IMR-90 (cell line): ENCODE measurements around the gene PITX1. TPM values are rescaled to one million over a fixed set of nuclear protein-coding genes. Genes with fewer than 3 reads are reported as not detected.

Source experiments
- ATAC-seq: fragments of 200-7000 bp; cut with Tn5 transposase; 2 replicates; pipeline ENCODE4 v1.9.1; 2020; ENCODE audit warnings: low read depth, mild to moderate bottlenecking, moderate library complexity
- BruUV-seq: library from RNA; stranded (reverse); fragments of 400-500 nt; replicated peaks from 2 replicates; lab custom pipeline; 2021; lab: Mats Ljungman, UMichigan
- CTCF ChIA-PET: fragments of 300-600 bp; formaldehyde crosslinking; extraction: SDS; loops from one replicate; lab custom pipeline; 2021; ENCODE audit warnings: antibody characterized with exemption; lab: Yijun Ruan, JAX
- POLR2A ChIA-PET: fragments of 300-600 bp; sonication (Branson Sonifier 250); formaldehyde crosslinking; loops from one replicate; lab custom pipeline; 2022; ENCODE audit warnings: antibody characterized with exemption; ENCODE audit not compliant: unreplicated experiment; lab: Charles Lee
- DNase-seq: peaks from one replicate; pipeline ENCODE4 v3.0.0; 2013
- H2AFZ ChIP-seq: replicated peaks from 2 replicates; pipeline ENCODE3; 2013; ENCODE audit warnings: low read length, mild to moderate bottlenecking; ENCODE audit not compliant: poor library complexity
- H2AK5ac ChIP-seq: 2 replicates; pipeline ENCODE4 v1.6.1; 2013; ENCODE audit warnings: low read depth, low read length, inconsistent platforms
- H2AK9ac ChIP-seq: replicated peaks from 2 replicates; pipeline ENCODE3; 2013; ENCODE audit warnings: mild to moderate bottlenecking, low read depth, low read length, moderate library complexity; ENCODE audit not compliant: poor library complexity
- H2BK120ac ChIP-seq: 2 replicates; pipeline ENCODE4 v1.6.1; 2013; ENCODE audit warnings: low read depth, low read length, inconsistent platforms
- H2BK15ac ChIP-seq: 3 replicates; pipeline ENCODE4 v1.6.1; 2013; ENCODE audit warnings: low read depth, low read length, inconsistent platforms
- H2BK20ac ChIP-seq: 2 replicates; pipeline ENCODE4 v1.6.1; 2013; ENCODE audit warnings: low read depth, mild to moderate bottlenecking, inconsistent platforms, low read length, moderate library complexity
- H2BK5ac ChIP-seq: 2 replicates; pipeline ENCODE4 v1.6.1; 2013; ENCODE audit warnings: mild to moderate bottlenecking, low read depth, low read length, inconsistent platforms; ENCODE audit not compliant: poor library complexity, severe bottlenecking
- H3K14ac ChIP-seq: replicated peaks from 2 replicates; pipeline ENCODE4 v1.6.1; 2013; ENCODE audit warnings: low read depth, low read length, inconsistent platforms
- H3K18ac ChIP-seq: 2 replicates; pipeline ENCODE4 v1.6.1; 2013; ENCODE audit warnings: low read depth, low read length, control low read depth
- H3K23ac ChIP-seq: 2 replicates; pipeline ENCODE4 v1.6.1; 2013; ENCODE audit warnings: low read depth, low read length, inconsistent platforms
- H3K27ac ChIP-seq: 2 replicates; pipeline ENCODE4 v1.5.1; 2013; ENCODE audit warnings: mild to moderate bottlenecking, control low read depth, low read length; ENCODE audit not compliant: insufficient read depth
- H3K27me3 ChIP-seq: 2 replicates; pipeline ENCODE4 v1.6.1; 2013; ENCODE audit warnings: low read length; ENCODE audit not compliant: control insufficient read depth, insufficient read depth
- H3K36me3 ChIP-seq: 2 replicates; pipeline ENCODE4 v1.6.1; 2013; ENCODE audit warnings: low read length, mixed read lengths; ENCODE audit not compliant: control insufficient read depth, insufficient read depth
- H3K4ac ChIP-seq: 2 replicates; pipeline ENCODE4 v1.6.1; 2013; ENCODE audit warnings: low read depth, low read length, inconsistent platforms
- H3K4me1 ChIP-seq: 2 replicates; pipeline ENCODE4 v1.6.1; 2013; ENCODE audit warnings: low read length, mixed read lengths; ENCODE audit not compliant: control insufficient read depth, insufficient read depth
- H3K4me2 ChIP-seq: 2 replicates; pipeline ENCODE4 v1.6.1; 2013; ENCODE audit warnings: low read depth, mild to moderate bottlenecking, control low read depth, low read length, moderate library complexity
- H3K4me3 ChIP-seq: 2 replicates; pipeline ENCODE4 v1.5.1; 2013; ENCODE audit warnings: low read depth, mild to moderate bottlenecking, control low read depth, low read length, moderate library complexity; ENCODE audit not compliant: insufficient read depth
- H3K56ac ChIP-seq: 2 replicates; pipeline ENCODE4 v1.6.1; 2013; ENCODE audit warnings: low read length, inconsistent platforms; ENCODE audit not compliant: insufficient read depth; ENCODE audit errors: extremely low read depth
- H3K79me1 ChIP-seq, 2 experiments: 2 replicates each; pipeline ENCODE4 v1.6.1; 2013; ENCODE audit warnings: low read length in 2 of 2, inconsistent platforms in 1 of 2, low read depth in 1 of 2
- H3K9ac ChIP-seq: 2 replicates; pipeline ENCODE4 v1.6.1; 2013; ENCODE audit warnings: low read depth, low read length, control low read depth
- H3K9me1 ChIP-seq: 2 replicates; pipeline ENCODE4 v1.6.1; 2013; ENCODE audit warnings: low read length, inconsistent platforms; ENCODE audit not compliant: insufficient read depth
- H3K9me3 ChIP-seq: 2 replicates; pipeline ENCODE4 v1.6.1; 2013; ENCODE audit warnings: low read length; ENCODE audit not compliant: control insufficient read depth, insufficient read depth
- H4K20me1 ChIP-seq: 2 replicates; pipeline ENCODE4 v1.6.1; 2013; ENCODE audit warnings: low read length, inconsistent platforms; ENCODE audit not compliant: insufficient read depth
- H4K5ac ChIP-seq: 2 replicates; pipeline ENCODE4 v1.6.1; 2013; ENCODE audit warnings: mild to moderate bottlenecking, low read depth, low read length, control low read depth
- H4K8ac ChIP-seq, 2 experiments: 2 replicates each; pipeline ENCODE4 v1.6.1; 2013; ENCODE audit warnings: low read depth in 2 of 2, low read length in 2 of 2, control low read depth in 1 of 2, inconsistent platforms in 1 of 2
- H4K91ac ChIP-seq: 2 replicates; pipeline ENCODE4 v1.6.1; 2013; ENCODE audit warnings: low read depth, low read length, inconsistent platforms; ENCODE audit not compliant: insufficient read depth
- BHLHE40 ChIP-seq: fragments of 150-350 bp; IDR thresholded peaks from 2 replicates; pipeline ENCODE4 v1.6.1; 2016; ENCODE audit warnings: mild to moderate bottlenecking, low read depth, low read length
- CEBPB ChIP-seq: IDR thresholded peaks from 2 replicates; pipeline ENCODE4 v1.6.1; 2012; ENCODE audit warnings: low read depth, low read length, improper control_type of control experiment
- CHD1 ChIP-seq: IDR thresholded peaks from 2 replicates; pipeline ENCODE4 v1.6.1; 2012; ENCODE audit warnings: low read depth, low read length, improper control_type of control experiment
- FOS ChIP-seq: fragments of 150-350 bp; IDR thresholded peaks from 2 replicates; pipeline ENCODE4 v1.6.1; 2016; ENCODE audit warnings: low read depth, low read length
- MAZ ChIP-seq: IDR thresholded peaks from 2 replicates; pipeline ENCODE4 v1.6.1; 2012; ENCODE audit warnings: low read depth, mild to moderate bottlenecking, low read length, improper control_type of control experiment, moderate library complexity, borderline replicate concordance
- MXI1 ChIP-seq: IDR thresholded peaks from 2 replicates; pipeline ENCODE4 v1.6.1; 2012; ENCODE audit warnings: low read depth, mild to moderate bottlenecking, low read length, moderate library complexity, borderline replicate concordance
- NFE2L2 ChIP-seq: fragments of 150-350 bp; IDR thresholded peaks from 2 replicates; pipeline ENCODE4 v1.6.1; 2016; ENCODE audit warnings: low read depth, mild to moderate bottlenecking, low read length
- WGBS, 2 experiments: methylation state at CpG; one replicate each; pipeline versions ENCODE4 v1.1.5 to v1.1.7; 2013; ENCODE audit warnings: missing lambda C conversion rate in 2 of 2; ENCODE audit not compliant: insufficient read length in 1 of 2; ENCODE audit errors: extremely low coverage in 2 of 2; 5-methylcytosine and 5-hydroxymethylcytosine counted together
- dilution Hi-C: fragments of 300-500 bp; cut with HindIII; formaldehyde crosslinking; loops from one replicate; pipeline ENCODE4 v1.14.3; 2018; ENCODE audit warnings: low sequenced_read_pairs; ENCODE audit not compliant: unreplicated experiment
- in situ Hi-C: fragments of 300-500 bp; cut with MboI; formaldehyde crosslinking; loops from 3 replicates; pipeline ENCODE4 v1.14.3; 2019; ENCODE audit warnings: low sequenced_read_pairs, inconsistent platforms, mixed read lengths
- intact Hi-C: fragments of 100-400 bp; cut with micrococcal nuclease; formaldehyde crosslinking; loops from 2 replicates; pipeline ENCODE4 v1.10.0; 2022
- polyA plus RNA-seq, 3 experiments: library from polyadenylated mRNA; depleted of rRNA; stranded (reverse); fragments of >200 nt; gene quantifications; 2 replicates each; pipeline ENCODE4 v1.2.3, GENCODE V29; 2012; ENCODE audit warnings: low replicate concordance in 1 of 3
- total RNA-seq: library from RNA; depleted of rRNA; stranded (reverse); fragments of >200 nt; gene quantifications from 2 replicates; pipeline ENCODE4 v1.2.3, GENCODE V29; 2012
- TF ChIP-seq, protein P1 (sequence below): conservative IDR thresholded peaks from 2 replicates; pipeline ENCODE4 v1.5.1; 2012; ENCODE audit warnings: mild to moderate bottlenecking, low read depth, low read length, improper control_type of control experiment

Gene PITX1
- total and polyA plus RNA-seq, 2 of the 4 experiments (the other 2 are of a cell fraction): 10.4 to 29.8 TPM

DNA sequence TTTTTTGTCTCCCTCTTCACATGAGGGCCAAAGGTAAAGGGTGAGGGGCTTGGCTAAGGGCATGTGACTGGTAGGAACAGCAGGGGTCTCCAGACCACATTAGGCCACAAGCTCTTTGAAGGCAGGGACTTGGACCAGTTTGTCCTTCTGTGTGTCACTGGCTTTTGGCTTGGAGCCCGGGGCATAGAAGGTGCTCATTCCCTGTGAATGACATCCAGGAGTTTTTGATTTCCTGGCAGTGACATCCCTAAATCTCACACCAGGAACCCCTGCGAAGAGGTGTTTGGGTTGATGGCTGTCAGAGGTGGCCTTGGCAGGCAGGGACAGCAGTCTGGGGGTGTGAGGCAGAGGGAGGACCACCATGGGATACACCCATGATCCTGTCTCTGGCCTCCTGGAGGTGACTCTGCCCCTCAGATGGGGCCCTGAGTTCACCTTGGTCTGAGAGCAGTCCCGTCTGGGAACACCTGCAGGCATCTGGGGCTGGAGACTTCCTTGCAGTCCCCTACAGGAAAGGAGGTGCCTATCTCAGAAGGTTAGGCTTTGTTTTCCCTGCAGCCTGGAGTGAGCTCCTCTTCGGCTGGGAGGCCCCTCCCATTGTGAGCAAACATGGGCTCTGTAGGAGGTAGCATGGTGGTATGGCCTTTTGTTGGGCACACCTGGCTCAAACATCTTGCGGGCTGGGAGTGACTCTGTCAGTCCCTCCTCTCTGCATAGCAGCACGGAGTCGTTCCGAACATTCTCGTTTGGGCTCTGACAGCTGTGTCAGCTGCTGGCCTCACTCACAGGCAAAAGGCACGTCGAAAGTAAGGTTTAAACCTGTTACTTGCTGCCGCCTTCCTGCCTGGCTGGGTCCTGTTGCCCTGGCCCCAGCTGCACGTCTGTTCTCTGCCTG, 38.6 kb upstream of the PITX1 start:
- Histone ChIP-seq H2AK9ac (peak overlapping the region; percentile 39), H3K4ac (no peak overlapping the region; the same call in 1 of the 2 replicates), H3K18ac (no peak overlapping the region; the same call in 1 of the 2 replicates), H2BK20ac (0 out of 2 replicates have a peak overlapping the region, but pooled peaks have one; percentile 18), H2BK5ac (no peak overlapping the region), H4K8ac (peak overlapping the region in 1 of 2 experiments; percentile 34; a peak in 1 of 4 replicates), H2BK120ac (peak overlapping the region; percentile 33; the same call in 1 of the 2 replicates), H3K4me3 (no peak overlapping the region), H3K36me3 (peaks cover 3% of the 10 kb centered on the region; the same call in 1 of the 2 replicates), H2BK15ac (no peak overlapping the region), H3K23ac (no peak overlapping the region), H3K79me1 (no peaks in the 10 kb centered on the region), H3K27me3 (no peaks in the 10 kb centered on the region), H3K14ac (no peak overlapping the region), H3K9me3 (no peaks in the 10 kb centered on the region), H4K5ac (no peak overlapping the region), H3K9me1 (no peaks in the 10 kb centered on the region), H3K9ac (no peak overlapping the region), H2AK5ac (peak overlapping the region; percentile 67), H3K4me2 (no peak overlapping the region), H2AFZ (peak overlapping the region; percentile 29), H4K91ac (no peak overlapping the region; the same call in 1 of the 2 replicates), H3K56ac (no peak overlapping the region), H3K4me1 (peaks cover 11% of the 10 kb centered on the region), H3K27ac (no peak overlapping the region), H4K20me1 (peaks cover 2% of the 10 kb centered on the region)
- ChIA-PET CTCF (interaction anchor here (0.7 kb wide), 1 partner anchor 10 kb away, joined by 3 read pairs; no protein-coding TSS in a partner anchor), POLR2A (no interaction called here)
- dilution Hi-C loops (no loop called here), intact Hi-C loops (no loop called here), in situ Hi-C loops (no loop called here)
- WGBS, 2 experiments: 57% methylated on average over 9 of the region's 13 CpGs; no CpG with 5 or more reads in 1 of the 2 experiments
- no peak for DNase-seq
- ATAC-seq: no peak
- no peak for TF ChIP-seq MXI1
- TF ChIP-seq CEBPB: no peak
- no peak for TF ChIP-seq MAZ
- no peak for TF ChIP-seq NFE2L2
- TF ChIP-seq FOS: no peak
- no peak for TF ChIP-seq CHD1
- TF ChIP-seq, protein P1, sequence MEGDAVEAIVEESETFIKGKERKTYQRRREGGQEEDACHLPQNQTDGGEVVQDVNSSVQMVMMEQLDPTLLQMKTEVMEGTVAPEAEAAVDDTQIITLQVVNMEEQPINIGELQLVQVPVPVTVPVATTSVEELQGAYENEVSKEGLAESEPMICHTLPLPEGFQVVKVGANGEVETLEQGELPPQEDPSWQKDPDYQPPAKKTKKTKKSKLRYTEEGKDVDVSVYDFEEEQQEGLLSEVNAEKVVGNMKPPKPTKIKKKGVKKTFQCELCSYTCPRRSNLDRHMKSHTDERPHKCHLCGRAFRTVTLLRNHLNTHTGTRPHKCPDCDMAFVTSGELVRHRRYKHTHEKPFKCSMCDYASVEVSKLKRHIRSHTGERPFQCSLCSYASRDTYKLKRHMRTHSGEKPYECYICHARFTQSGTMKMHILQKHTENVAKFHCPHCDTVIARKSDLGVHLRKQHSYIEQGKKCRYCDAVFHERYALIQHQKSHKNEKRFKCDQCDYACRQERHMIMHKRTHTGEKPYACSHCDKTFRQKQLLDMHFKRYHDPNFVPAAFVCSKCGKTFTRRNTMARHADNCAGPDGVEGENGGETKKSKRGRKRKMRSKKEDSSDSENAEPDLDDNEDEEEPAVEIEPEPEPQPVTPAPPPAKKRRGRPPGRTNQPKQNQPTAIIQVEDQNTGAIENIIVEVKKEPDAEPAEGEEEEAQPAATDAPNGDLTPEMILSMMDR: no peak
- no peak for TF ChIP-seq BHLHE40
- no TSS peak for BruUV-seq
